Measurements from ENCODE around the gene CCDC7.

DNA sequence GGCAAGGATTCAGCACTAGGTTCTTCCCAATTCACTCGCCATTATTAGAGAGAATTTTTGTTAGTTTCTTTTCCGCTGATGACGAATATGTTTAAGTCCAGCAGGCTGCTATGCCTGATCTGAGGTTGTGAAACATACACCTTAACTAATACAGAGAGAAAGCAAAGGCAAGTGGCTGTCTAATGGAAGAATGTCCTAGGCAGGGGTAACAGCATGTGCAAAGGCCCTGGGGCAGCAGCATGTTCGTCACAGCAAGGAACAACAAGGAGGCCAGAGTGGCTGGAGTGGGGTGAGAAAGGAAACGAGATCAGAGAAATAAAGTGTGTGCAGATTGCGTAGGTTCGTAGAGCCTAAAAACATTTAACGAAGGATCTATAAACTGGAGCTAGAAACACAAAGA is 35.4 kb upstream of the CCDC7 start:
- TF ChIP-seq, protein P1, sequence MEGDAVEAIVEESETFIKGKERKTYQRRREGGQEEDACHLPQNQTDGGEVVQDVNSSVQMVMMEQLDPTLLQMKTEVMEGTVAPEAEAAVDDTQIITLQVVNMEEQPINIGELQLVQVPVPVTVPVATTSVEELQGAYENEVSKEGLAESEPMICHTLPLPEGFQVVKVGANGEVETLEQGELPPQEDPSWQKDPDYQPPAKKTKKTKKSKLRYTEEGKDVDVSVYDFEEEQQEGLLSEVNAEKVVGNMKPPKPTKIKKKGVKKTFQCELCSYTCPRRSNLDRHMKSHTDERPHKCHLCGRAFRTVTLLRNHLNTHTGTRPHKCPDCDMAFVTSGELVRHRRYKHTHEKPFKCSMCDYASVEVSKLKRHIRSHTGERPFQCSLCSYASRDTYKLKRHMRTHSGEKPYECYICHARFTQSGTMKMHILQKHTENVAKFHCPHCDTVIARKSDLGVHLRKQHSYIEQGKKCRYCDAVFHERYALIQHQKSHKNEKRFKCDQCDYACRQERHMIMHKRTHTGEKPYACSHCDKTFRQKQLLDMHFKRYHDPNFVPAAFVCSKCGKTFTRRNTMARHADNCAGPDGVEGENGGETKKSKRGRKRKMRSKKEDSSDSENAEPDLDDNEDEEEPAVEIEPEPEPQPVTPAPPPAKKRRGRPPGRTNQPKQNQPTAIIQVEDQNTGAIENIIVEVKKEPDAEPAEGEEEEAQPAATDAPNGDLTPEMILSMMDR (conservative IDR thresholded peaks at IDR 0.05): no peak
- TF ChIP-seq EZH2 (IDR thresholded peaks at IDR 0.05; ENCODE audit: low read depth): no peak
